MM.1S (cell line): ENCODE measurements around the gene VPS4A.

Experiments
- DNase-seq: peaks from one replicate; pipeline ENCODE4 v3.0.0-alpha.2; 2015
- H2AFZ ChIP-seq: fragments of 300-600 bp; sonication (generic); 2 replicates; pipeline ENCODE4 v1.6.0; 2016; ENCODE audit warnings: antibody characterized with exemption, low read length
- H3F3A ChIP-seq: fragments of 300-600 bp; sonication (generic); 2 replicates; pipeline ENCODE4 v1.6.1; 2016; ENCODE audit warnings: mild to moderate bottlenecking, antibody characterized with exemption, low read length, moderate library complexity, mixed read lengths; ENCODE audit not compliant: insufficient read depth
- H3K27ac ChIP-seq: fragments of 300-600 bp; sonication (generic); 2 replicates; pipeline ENCODE4 v1.5.1; 2016; ENCODE audit warnings: mild to moderate bottlenecking, low read length
- H3K27me3 ChIP-seq: fragments of 300-600 bp; sonication (generic); replicated peaks from 2 replicates; pipeline ENCODE4 v1.6.0; 2016; ENCODE audit warnings: low read length; ENCODE audit not compliant: insufficient read depth
- H3K36me3 ChIP-seq: fragments of 300-600 bp; sonication (generic); replicated peaks from 2 replicates; pipeline ENCODE4 v1.6.1; 2016; ENCODE audit warnings: mild to moderate bottlenecking, low read length, mixed read lengths; ENCODE audit not compliant: insufficient read depth
- H3K4me1 ChIP-seq: fragments of 300-600 bp; sonication (generic); 2 replicates; pipeline ENCODE4 v1.6.1; 2016; ENCODE audit warnings: low read length, mixed read lengths
- H3K4me2 ChIP-seq: fragments of 300-600 bp; sonication (generic); 2 replicates; pipeline ENCODE4 v1.6.0; 2016; ENCODE audit warnings: low read depth, low read length
- H3K4me3 ChIP-seq: fragments of 300-600 bp; sonication (generic); 2 replicates; pipeline ENCODE4 v1.5.1; 2016; ENCODE audit warnings: low read length, mixed read lengths
- H3K79me2 ChIP-seq: fragments of 300-600 bp; sonication (generic); 2 replicates; pipeline ENCODE4 v1.6.1; 2016; ENCODE audit warnings: mixed run types, low read length, mixed read lengths
- H3K9ac ChIP-seq: fragments of 300-600 bp; sonication (generic); 2 replicates; pipeline ENCODE4 v1.6.1; 2016; ENCODE audit warnings: low read length, mixed read lengths
- H3K9me2 ChIP-seq: fragments of 300-600 bp; sonication (generic); replicated peaks from 2 replicates; pipeline ENCODE4 v1.6.1; 2016; ENCODE audit warnings: mild to moderate bottlenecking, low read length, mixed read lengths; ENCODE audit not compliant: insufficient read depth
- H3K9me3 ChIP-seq: fragments of 300-600 bp; sonication (generic); replicated peaks from 2 replicates; pipeline ENCODE4 v1.6.1; 2016; ENCODE audit warnings: mild to moderate bottlenecking, low read length, mixed read lengths; ENCODE audit not compliant: insufficient read depth
- H4K20me1 ChIP-seq: fragments of 300-600 bp; sonication (generic); 2 replicates; pipeline ENCODE4 v1.6.1; 2016; ENCODE audit warnings: mild to moderate bottlenecking, low read length, moderate library complexity, mixed read lengths; ENCODE audit not compliant: insufficient read depth
- EZH2 ChIP-seq: fragments of 300-600 bp; sonication (generic); optimal IDR thresholded peaks from 2 replicates; pipeline ENCODE3; 2017; ENCODE audit warnings: low read depth, mild to moderate bottlenecking, antibody characterized with exemption, low read length, mixed read lengths
- EZH2phosphoT487 ChIP-seq: fragments of 300-600 bp; sonication (generic); IDR thresholded peaks from 2 replicates; pipeline ENCODE4 v1.6.1; 2018; ENCODE audit warnings: antibody characterized with exemption, low read length
- TF ChIP-seq, protein P1 (sequence below): fragments of 300-600 bp; sonication (generic); IDR thresholded peaks from 2 replicates; pipeline ENCODE4 v1.5.1; 2016; ENCODE audit warnings: antibody characterized with exemption, low read length, mixed read lengths

The VPS4A gene

DNA sequence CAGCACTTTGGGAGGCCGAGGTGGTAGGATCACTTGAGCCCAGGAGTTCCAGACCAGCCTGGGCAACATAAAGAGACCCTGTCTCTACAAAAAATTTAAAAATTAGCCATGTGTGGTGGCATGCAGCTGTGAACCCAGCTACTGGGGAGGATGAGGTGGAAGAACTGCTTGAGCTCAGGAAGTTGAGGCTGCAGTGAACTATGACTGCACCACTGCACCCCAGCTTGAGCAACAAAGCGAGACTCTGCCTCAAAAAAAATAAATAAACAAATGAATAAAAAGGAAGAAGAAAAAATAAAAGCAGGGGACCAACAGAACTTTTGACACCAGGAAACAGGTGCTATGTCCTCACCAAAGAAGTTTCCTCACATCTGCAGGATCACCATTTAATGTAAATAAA is 60.4 kb downstream of the VPS4A start:
- no peaks in the 10 kb centered on the region for H3K9me3 ChIP-seq
- DNase-seq = no peak
- no peaks in the 10 kb centered on the region for H4K20me1 ChIP-seq
- H2AFZ ChIP-seq = no peak overlapping the region
- no peaks in the 10 kb centered on the region for H3F3A ChIP-seq
- no peaks in the 10 kb centered on the region for H3K4me1 ChIP-seq
- peaks cover 9% of the 10 kb centered on the region; the same call in 1 of the 2 replicates for H3K36me3 ChIP-seq
- H3K9ac ChIP-seq = no peak overlapping the region
- TF ChIP-seq EZH2 = no peak
- TF ChIP-seq, protein P1, sequence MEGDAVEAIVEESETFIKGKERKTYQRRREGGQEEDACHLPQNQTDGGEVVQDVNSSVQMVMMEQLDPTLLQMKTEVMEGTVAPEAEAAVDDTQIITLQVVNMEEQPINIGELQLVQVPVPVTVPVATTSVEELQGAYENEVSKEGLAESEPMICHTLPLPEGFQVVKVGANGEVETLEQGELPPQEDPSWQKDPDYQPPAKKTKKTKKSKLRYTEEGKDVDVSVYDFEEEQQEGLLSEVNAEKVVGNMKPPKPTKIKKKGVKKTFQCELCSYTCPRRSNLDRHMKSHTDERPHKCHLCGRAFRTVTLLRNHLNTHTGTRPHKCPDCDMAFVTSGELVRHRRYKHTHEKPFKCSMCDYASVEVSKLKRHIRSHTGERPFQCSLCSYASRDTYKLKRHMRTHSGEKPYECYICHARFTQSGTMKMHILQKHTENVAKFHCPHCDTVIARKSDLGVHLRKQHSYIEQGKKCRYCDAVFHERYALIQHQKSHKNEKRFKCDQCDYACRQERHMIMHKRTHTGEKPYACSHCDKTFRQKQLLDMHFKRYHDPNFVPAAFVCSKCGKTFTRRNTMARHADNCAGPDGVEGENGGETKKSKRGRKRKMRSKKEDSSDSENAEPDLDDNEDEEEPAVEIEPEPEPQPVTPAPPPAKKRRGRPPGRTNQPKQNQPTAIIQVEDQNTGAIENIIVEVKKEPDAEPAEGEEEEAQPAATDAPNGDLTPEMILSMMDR = no peak
- TF ChIP-seq EZH2phosphoT487 = no peak
- H3K79me2 ChIP-seq = 0 out of 2 replicates have a peak, but pooled peaks cover 2% of the 10 kb centered on the region
- no peaks in the 10 kb centered on the region for H3K27me3 ChIP-seq
- H3K9me2 ChIP-seq = no peaks in the 10 kb centered on the region
- H3K4me3 ChIP-seq = no peak overlapping the region
- H3K4me2 ChIP-seq = no peak overlapping the region
- no peak overlapping the region for H3K27ac ChIP-seq

DNA sequence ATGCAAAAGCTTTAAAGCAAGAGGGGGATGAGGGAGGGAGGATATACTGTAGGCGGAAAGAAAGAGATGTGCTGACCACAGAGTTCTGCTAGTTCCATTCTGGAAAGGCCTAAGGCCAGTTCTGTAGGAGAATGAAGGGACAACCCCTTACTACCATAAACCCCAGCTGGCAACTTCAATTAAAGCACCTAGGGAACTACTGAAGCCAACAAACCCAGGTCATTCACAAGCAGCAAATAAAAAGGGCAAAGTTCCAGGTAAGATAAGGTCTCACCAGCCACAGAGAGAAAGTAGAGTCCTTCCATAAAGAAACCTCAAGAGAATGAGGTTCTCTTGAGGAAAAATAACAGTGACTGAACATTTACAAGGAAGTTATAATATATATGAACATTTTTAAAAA is 61.9 kb downstream of the VPS4A start:
- no peaks in the 10 kb centered on the region for H3K9me3 ChIP-seq
- no peaks in the 10 kb centered on the region for H3K4me1 ChIP-seq
- peaks cover 6% of the 10 kb centered on the region; the same call in 1 of the 2 replicates for H3K36me3 ChIP-seq
- H3K79me2 ChIP-seq = 0 out of 2 replicates have a peak, but pooled peaks cover 2% of the 10 kb centered on the region
- no peak overlapping the region for H3K27ac ChIP-seq
- H3K27me3 ChIP-seq = no peaks in the 10 kb centered on the region
- DNase-seq = no peak
- H3F3A ChIP-seq = no peaks in the 10 kb centered on the region
- no peak overlapping the region for H3K9ac ChIP-seq
- no peaks in the 10 kb centered on the region for H3K9me2 ChIP-seq
- H3K4me3 ChIP-seq = no peak overlapping the region
- H4K20me1 ChIP-seq = no peaks in the 10 kb centered on the region
- no peak overlapping the region for H3K4me2 ChIP-seq
- no peak overlapping the region for H2AFZ ChIP-seq
- TF ChIP-seq, protein P1 = no peak
- TF ChIP-seq EZH2 (no peak), EZH2phosphoT487 (no peak)
